Activated gamma-delta T cell treated with Interleukin-2 at 50 U/mL for 16 hours (primary cell): Measurements from ENCODE around the gene KCNIP1.

Experiments used
- DNase-seq: peaks from one replicate; pipeline ENCODE4 v3.0.0-alpha.2; 2020

KCNIP1 gene

GRCh38 chr5:170509348-170509660, 5.5 kb downstream of the KCNIP1 start:
- no peak for DNase-seq

- no peak for DNase-seq
These were observed 6.3 kb downstream of the KCNIP1 start for GRCh38 chr5:170510126-170510525.

GRCh38 chr5:170510559-170510958, 6.7 kb downstream of the KCNIP1 start:
- DNase-seq, result no peak

GRCh38 chr5:170511551-170512258, 7.9 kb downstream of the KCNIP1 start:
- no peak for DNase-seq

- no peak for DNase-seq
These were observed 10.2 kb downstream of the KCNIP1 start for GRCh38 chr5:170513856-170514525.

GRCh38 chr5:170517411-170517810, 13.6 kb downstream of the KCNIP1 start:
- DNase-seq, result no peak

- no peak for DNase-seq
These were observed 14.5 kb downstream of the KCNIP1 start for GRCh38 chr5:170518277-170518676.

- no peak for DNase-seq
These were observed 15.7 kb downstream of the KCNIP1 start for GRCh38 chr5:170519549-170519948.

- DNase-seq, result no peak
These were observed 16.6 kb downstream of the KCNIP1 start for GRCh38 chr5:170520372-170520771.

- no peak for DNase-seq
These were observed 18.7 kb downstream of the KCNIP1 start for GRCh38 chr5:170522211-170523141.

- no peak for DNase-seq
These were observed 19.3 kb downstream of the KCNIP1 start for GRCh38 chr5:170523142-170523551.

- no peak for DNase-seq
These were observed 20.0 kb downstream of the KCNIP1 start for GRCh38 chr5:170523830-170524229.

- DNase-seq, result no peak
These were observed 20.8 kb downstream of the KCNIP1 start for GRCh38 chr5:170524576-170524975.

GRCh38 chr5:170525470-170526211, 21.8 kb downstream of the KCNIP1 start:
- no peak for DNase-seq

- no peak for DNase-seq
These were observed 24.2 kb downstream of the KCNIP1 start for GRCh38 chr5:170527991-170528390.

- DNase-seq, result no peak
These were observed 25.2 kb downstream of the KCNIP1 start for GRCh38 chr5:170528976-170529375.

- no peak for DNase-seq
These were observed 29.1 kb downstream of the KCNIP1 start for GRCh38 chr5:170532935-170533334.

GRCh38 chr5:170533383-170533782, 29.6 kb downstream of the KCNIP1 start:
- no peak for DNase-seq

- no peak for DNase-seq
These were observed 30.4 kb downstream of the KCNIP1 start for GRCh38 chr5:170534177-170534576.

GRCh38 chr5:170534941-170535340, 31.1 kb downstream of the KCNIP1 start:
- DNase-seq, result no peak

- no peak for DNase-seq
These were observed 32.7 kb downstream of the KCNIP1 start for GRCh38 chr5:170536525-170536924.

GRCh38 chr5:170537451-170538095, 33.8 kb downstream of the KCNIP1 start:
- no peak for DNase-seq

GRCh38 chr5:170538096-170538465, 34.3 kb downstream of the KCNIP1 start:
- no peak for DNase-seq
